Transverse colon (tissue), 3 donors: ENCODE results near the gene SCAPER.

Source experiments
- EP300 ChIP-seq: sonication (generic); formaldehyde crosslinking; IDR thresholded peaks from one replicate; pipeline ENCODE4 v1.6.1; 2017; ENCODE audit warnings: antibody characterized with exemption, low read depth
- POLR2A ChIP-seq: fragments of 450-650 bp; IDR thresholded peaks from one replicate; pipeline ENCODE4 v1.6.1; 2016; ENCODE audit warnings: antibody characterized with exemption, mild to moderate bottlenecking, moderate library complexity
- TF ChIP-seq, protein P1 (sequence below), 5 experiments: fragments of 200-600 bp in 3 of 5; fragments of 450-650 bp in 2 of 5; sonication (generic) in 3 of 5; IDR thresholded peaks; 1 replicate in 2 of 5; 2 replicates in 3 of 5; pipeline ENCODE4 v1.5.1; 2016 to 2017; ENCODE audit warnings: antibody characterized with exemption in 5 of 5, inconsistent platforms in 3 of 5, mild to moderate bottlenecking in 2 of 5, moderate library complexity in 1 of 5

- TF ChIP-seq, protein P1, sequence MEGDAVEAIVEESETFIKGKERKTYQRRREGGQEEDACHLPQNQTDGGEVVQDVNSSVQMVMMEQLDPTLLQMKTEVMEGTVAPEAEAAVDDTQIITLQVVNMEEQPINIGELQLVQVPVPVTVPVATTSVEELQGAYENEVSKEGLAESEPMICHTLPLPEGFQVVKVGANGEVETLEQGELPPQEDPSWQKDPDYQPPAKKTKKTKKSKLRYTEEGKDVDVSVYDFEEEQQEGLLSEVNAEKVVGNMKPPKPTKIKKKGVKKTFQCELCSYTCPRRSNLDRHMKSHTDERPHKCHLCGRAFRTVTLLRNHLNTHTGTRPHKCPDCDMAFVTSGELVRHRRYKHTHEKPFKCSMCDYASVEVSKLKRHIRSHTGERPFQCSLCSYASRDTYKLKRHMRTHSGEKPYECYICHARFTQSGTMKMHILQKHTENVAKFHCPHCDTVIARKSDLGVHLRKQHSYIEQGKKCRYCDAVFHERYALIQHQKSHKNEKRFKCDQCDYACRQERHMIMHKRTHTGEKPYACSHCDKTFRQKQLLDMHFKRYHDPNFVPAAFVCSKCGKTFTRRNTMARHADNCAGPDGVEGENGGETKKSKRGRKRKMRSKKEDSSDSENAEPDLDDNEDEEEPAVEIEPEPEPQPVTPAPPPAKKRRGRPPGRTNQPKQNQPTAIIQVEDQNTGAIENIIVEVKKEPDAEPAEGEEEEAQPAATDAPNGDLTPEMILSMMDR (IDR thresholded peaks at IDR 0.05), result no peak
- TF ChIP-seq EP300 (no peak), POLR2A (no peak)
Observed at GRCh38 chr15:76799760-76800159, 105.4 kb downstream of the SCAPER start.
